Peyer's patch (tissue), 4 donors: ENCODE results near the gene RPL5. TPM values are rescaled to one million over a fixed set of nuclear protein-coding genes. Genes with fewer than 3 reads are reported as not detected.

Experiments used
- DNase-seq, 3 donors: peaks; one replicate each; pipeline ENCODE4 v3.0.0-alpha.2; 2017 to 2019
- H3K27ac ChIP-seq, 4 donors: fragments of 200-600 bp; sonication (generic); one replicate each; pipeline ENCODE4 v1.5.1; 2016 to 2019
- H3K27me3 ChIP-seq, 2 donors: fragments of 200-600 bp; sonication (generic); one replicate each; pipeline ENCODE4 v1.5.1; 2019
- H3K36me3 ChIP-seq, 3 donors: fragments of 200-600 bp; sonication (generic); one replicate each; pipeline ENCODE4 v1.5.1; 2016 to 2019
- H3K4me1 ChIP-seq, 4 donors: fragments of 200-600 bp; sonication (generic); one replicate each; pipeline ENCODE4 v1.5.1; 2016 to 2019
- H3K4me3 ChIP-seq, 4 donors: fragments of 200-600 bp; sonication (generic); 1 replicate in 3 of 4; 2 replicates in 1 of 4; pipeline ENCODE4 v1.5.1; 2016 to 2019; ENCODE audit warnings: mild to moderate bottlenecking in 1 of 4
- H3K9me3 ChIP-seq, 4 donors: fragments of 200-600 bp; sonication (generic); one replicate each; pipeline ENCODE4 v1.5.1; 2016 to 2019; ENCODE audit warnings: mild to moderate bottlenecking in 1 of 4
- CTCF ChIP-seq, 6 experiments: fragments of 450-650 bp in 4 of 6; fragments of 200-600 bp in 2 of 6; sonication (generic) in 1 of 6; IDR thresholded peaks; one replicate each; pipeline ENCODE4 v1.5.1; 2017 to 2019; ENCODE audit warnings: antibody characterized with exemption in 6 of 6, mild to moderate bottlenecking in 3 of 6, moderate library complexity in 1 of 6
- POLR2A ChIP-seq, 2 donors: fragments of 450-650 bp; IDR thresholded peaks; one replicate each; pipeline ENCODE4 v1.5.1; 2017; ENCODE audit warnings: antibody characterized with exemption in 2 of 2, mild to moderate bottlenecking in 2 of 2, moderate library complexity in 2 of 2
- small RNA-seq, 2 donors: library from RNA; depleted of rRNA; stranded (forward); fragments of <200 nt; gene quantifications; one replicate each; pipeline ENCODE3, GENCODE V24; 2016
- total RNA-seq, 4 donors: library from RNA; depleted of rRNA; stranded (reverse); fragments of >200 nt; gene quantifications; one replicate each; pipeline ENCODE4 v1.1.0, GENCODE V29; 2016

Gene RPL5
- total RNA-seq, 4 donors from 2014 or later: 530 to 1,560 (median 801) TPM

GRCh38 chr1:92883297-92883696, 51.5 kb downstream of the RPL5 start:
- Histone ChIP-seq H3K36me3 (no peaks in the 10 kb centered on the region), H3K4me3 (no peak overlapping the region), H3K27me3 (no peaks in the 10 kb centered on the region), H3K4me1 (peaks cover 0 to 6% (median 3%) of the 10 kb centered on the region in 4 donors), H3K9me3 (no peaks in the 10 kb centered on the region), H3K27ac (no peak overlapping the region)
- no peak for TF ChIP-seq CTCF (IDR thresholded peaks at IDR 0.05)
- no peak for TF ChIP-seq POLR2A (IDR thresholded peaks at IDR 0.05)
- no peak for DNase-seq

GRCh38 chr1:92884195-92884594, 52.4 kb downstream of the RPL5 start:
- TF ChIP-seq CTCF (IDR thresholded peaks at IDR 0.05): no peak
- no peak for TF ChIP-seq POLR2A (IDR thresholded peaks at IDR 0.05)
- Histone ChIP-seq H3K9me3 (no peaks in the 10 kb centered on the region), H3K4me1 (peaks cover 0 to 6% (median 3%) of the 10 kb centered on the region in 4 donors), H3K4me3 (no peak overlapping the region), H3K36me3 (no peaks in the 10 kb centered on the region), H3K27ac (no peak overlapping the region), H3K27me3 (no peaks in the 10 kb centered on the region)
- no peak for DNase-seq

GRCh38 chr1:92886886-92887419, 55.1 kb downstream of the RPL5 start:
- no peaks in the 10 kb centered on the region for H3K9me3 ChIP-seq
- H3K27ac ChIP-seq: no peak overlapping the region
- no peaks in the 10 kb centered on the region for H3K36me3 ChIP-seq
- H3K4me3 ChIP-seq: no peak overlapping the region
- TF ChIP-seq POLR2A (IDR thresholded peaks at IDR 0.05): no peak
- no peak for TF ChIP-seq CTCF (IDR thresholded peaks at IDR 0.05)
- peaks cover 0 to 6% (median 3%) of the 10 kb centered on the region in 4 donors for H3K4me1 ChIP-seq
- no peaks in the 10 kb centered on the region for H3K27me3 ChIP-seq
- DNase-seq: no peak

- no peak overlapping the region for H3K27ac ChIP-seq
- no peaks in the 10 kb centered on the region for H3K9me3 ChIP-seq
- no peak for DNase-seq
- TF ChIP-seq POLR2A (IDR thresholded peaks at IDR 0.05): no peak
- no peak for TF ChIP-seq CTCF (IDR thresholded peaks at IDR 0.05)
- no peaks in the 10 kb centered on the region for H3K27me3 ChIP-seq
- no peaks in the 10 kb centered on the region for H3K36me3 ChIP-seq
- no peak overlapping the region for H3K4me3 ChIP-seq
- peaks cover 0 to 6% (median 3%) of the 10 kb centered on the region in 4 donors for H3K4me1 ChIP-seq
These were observed 55.6 kb downstream of the RPL5 start for GRCh38 chr1:92887465-92887864.

Small RNAs within 50 kb of the gene (small RNA-seq; reads per million reads assigned to genes)
- gene RF00432: 0 reads per million in 2 donors
- 11.9 to 14.4 reads per million in 2 donors for gene SNORA66
- gene SNORD21: 0 reads per million in 2 donors

Other genes starting within 250 kb of the RPL5 start
- 100 to 1,000 TPM in 1 of 4 donors, 10 to 100 TPM in 3; 16.3 to 135 (median 33.7) TPM for gene EVI5, start 46.9 kb upstream of the RPL5 start, total RNA-seq
- 10 to 100 TPM in 1 of 4 donors, 1 to 10 TPM in 3; 5.1 to 12.4 (median 7.8) TPM for gene DIPK1A, start 129.4 kb downstream of the RPL5 start, total RNA-seq
- gene MTF2, start 247.2 kb downstream of the RPL5 start, total RNA-seq: 10 to 100 TPM; 22.3 to 29.8 (median 26.4) TPM